ENCODE data around the gene AFF1. TPM values are rescaled to one million over a fixed set of nuclear protein-coding genes. Genes with fewer than 3 reads are reported as not detected.

Gene AFF1
- total RNA-seq, 6 experiments from 2014 or later: 23.8 to 39.6 (median 34.9) TPM

- no peak for DNase-seq
- no peaks in the 10 kb centered on the region for H3K36me3 ChIP-seq
- TF ChIP-seq CTCF (IDR thresholded peaks at IDR 0.05): peak in 1 of 4 donors; percentile 12
- no peak for TF ChIP-seq POLR2A (IDR thresholded peaks at IDR 0.05)
- H3K9me3 ChIP-seq: no peaks in the 10 kb centered on the region
- WGBS (ENCODE audit: insufficient coverage, low coverage, low lambda C conversion rate, missing lambda C conversion rate): 85% methylated on average over 5 of the region's 5 CpGs
- intact Hi-C loops (cut with DNase I): loop anchor here in 1 of 2 donors (10.0 kb wide), 1 partner anchor 334 kb away; no protein-coding TSS in a partner anchor
- no peak overlapping the region for H3K27ac ChIP-seq
- no peak for ATAC-seq
- H3K4me1 ChIP-seq: no peaks in the 10 kb centered on the region
- H3K27me3 ChIP-seq: no peaks in the 10 kb centered on the region
- no peak overlapping the region for H3K4me3 ChIP-seq
Observed at GRCh38 chr4:86910369-86910768, 24.4 kb upstream of the AFF1 start.

- no peak for DNase-seq
- 69% methylated on average over 7 of the region's 7 CpGs for WGBS (ENCODE audit: insufficient coverage, low coverage, low lambda C conversion rate, missing lambda C conversion rate)
- ATAC-seq: no peak
- TF ChIP-seq POLR2A (IDR thresholded peaks at IDR 0.05) (no peak), CTCF (IDR thresholded peaks at IDR 0.05) (no peak)
- Histone ChIP-seq H3K9me3 (no peaks in the 10 kb centered on the region), H3K36me3 (no peaks in the 10 kb centered on the region), H3K27me3 (no peaks in the 10 kb centered on the region), H3K4me3 (no peak overlapping the region), H3K4me1 (no peaks in the 10 kb centered on the region), H3K27ac (no peak overlapping the region)
- intact Hi-C loops (cut with DNase I): loop anchor here in 1 of 2 donors (10.0 kb wide), 1 partner anchor 334 kb away; no protein-coding TSS in a partner anchor
Observed at GRCh38 chr4:86910820-86911684, 23.8 kb upstream of the AFF1 start.

- intact Hi-C loops (cut with DNase I): loop anchor here in 1 of 2 donors (10.0 kb wide), 1 partner anchor 328 kb away; no protein-coding TSS in a partner anchor
- H3K4me1 ChIP-seq: no peaks in the 10 kb centered on the region
- no peaks in the 10 kb centered on the region for H3K27me3 ChIP-seq
- no peak for DNase-seq
- H3K9me3 ChIP-seq: no peaks in the 10 kb centered on the region
- WGBS (ENCODE audit: insufficient coverage, low coverage, low lambda C conversion rate, missing lambda C conversion rate): 0% methylated on average over 1 of the region's 1 CpG
- ATAC-seq: no peak
- H3K36me3 ChIP-seq: no peaks in the 10 kb centered on the region
- TF ChIP-seq CTCF (IDR thresholded peaks at IDR 0.05) (no peak), POLR2A (IDR thresholded peaks at IDR 0.05) (no peak)
- no peak overlapping the region for H3K4me3 ChIP-seq
- no peak overlapping the region for H3K27ac ChIP-seq
Observed at GRCh38 chr4:86916392-86916791, 18.4 kb upstream of the AFF1 start.

GRCh38 chr4:86917212-86918039 lies 17.4 kb upstream of the AFF1 start:
- no peak overlapping the region for H3K27ac ChIP-seq
- TF ChIP-seq CTCF (IDR thresholded peaks at IDR 0.05): no peak
- no peak for TF ChIP-seq POLR2A (IDR thresholded peaks at IDR 0.05)
- ATAC-seq (no peak), DNase-seq (no peak)
- H3K9me3 ChIP-seq: no peaks in the 10 kb centered on the region
- H3K27me3 ChIP-seq: no peaks in the 10 kb centered on the region
- intact Hi-C loops (cut with DNase I): loop anchor here in 1 of 2 donors (10.0 kb wide), 1 partner anchor 327 kb away; no protein-coding TSS in a partner anchor
- no peak overlapping the region for H3K4me3 ChIP-seq
- no peaks in the 10 kb centered on the region for H3K36me3 ChIP-seq
- 85% methylated on average over 4 of the region's 4 CpGs for WGBS (ENCODE audit: insufficient coverage, low coverage, low lambda C conversion rate, missing lambda C conversion rate)
- H3K4me1 ChIP-seq: peaks cover 0 to 10% (median 0%) of the 10 kb centered on the region in 4 donors
